Measurements from ENCODE around the gene FRZB. TPM values are rescaled to one million over a fixed set of nuclear protein-coding genes. Genes with fewer than 3 reads are reported as not detected.

Gene FRZB
- total RNA-seq, 1 donor from 2014 or later: 3.9 TPM

- no peak for DNase-seq (ENCODE audit: extremely low spot score in 2 of 2)
- intact Hi-C loops (cut with DNase I): no loop called here
- Histone ChIP-seq H3K36me3 (no peaks in the 10 kb centered on the region), H3K9me3 (no peaks in the 10 kb centered on the region), H3K4me1 (peaks cover 22% of the 10 kb centered on the region), H3K27me3 (no peaks in the 10 kb centered on the region), H3K27ac (peak overlapping the region; percentile 73), H3K4me3 (peak overlapping the region; percentile 53 to 56)
- TF ChIP-seq POLR2AphosphoS5 (IDR thresholded peaks at IDR 0.05; ENCODE audit: insufficient read depth in 1 of 2, low read depth in 1 of 2): no peak
- no peak for TF ChIP-seq CTCF (IDR thresholded peaks at IDR 0.05)
- TF ChIP-seq POLR2A (IDR thresholded peaks at IDR 0.05): no peak
Observed at GRCh38 chr2:182867426-182868053, 1.1 kb upstream of the FRZB start.

GRCh38 chr2:182866095-182866460 lies 359 bp downstream of the FRZB start:
- no peaks in the 10 kb centered on the region for H3K27me3 ChIP-seq
- intact Hi-C loops (cut with DNase I): no loop called here
- peaks cover 22% of the 10 kb centered on the region for H3K4me1 ChIP-seq
- H3K4me3 ChIP-seq: peak overlapping the region; percentile 53 to 56
- H3K9me3 ChIP-seq: no peaks in the 10 kb centered on the region
- DNase-seq (ENCODE audit: extremely low spot score in 2 of 2): no peak
- no peak for TF ChIP-seq POLR2AphosphoS5 (IDR thresholded peaks at IDR 0.05; ENCODE audit: insufficient read depth in 1 of 2, low read depth in 1 of 2)
- TF ChIP-seq POLR2A (IDR thresholded peaks at IDR 0.05): no peak
- TF ChIP-seq CTCF (IDR thresholded peaks at IDR 0.05): no peak
- peak overlapping the region; percentile 55 for H3K27ac ChIP-seq
- H3K36me3 ChIP-seq: no peaks in the 10 kb centered on the region

- intact Hi-C loops (cut with DNase I): no loop called here
- Histone ChIP-seq H3K27ac (no peak overlapping the region), H3K4me1 (peaks cover 22% of the 10 kb centered on the region), H3K9me3 (no peaks in the 10 kb centered on the region), H3K4me3 (no peak overlapping the region), H3K27me3 (no peaks in the 10 kb centered on the region), H3K36me3 (no peaks in the 10 kb centered on the region)
- TF ChIP-seq POLR2A (IDR thresholded peaks at IDR 0.05): no peak
- no peak for TF ChIP-seq CTCF (IDR thresholded peaks at IDR 0.05)
- TF ChIP-seq POLR2AphosphoS5 (IDR thresholded peaks at IDR 0.05; ENCODE audit: insufficient read depth in 1 of 2, low read depth in 1 of 2): no peak
- DNase-seq (ENCODE audit: extremely low spot score in 2 of 2): no peak
Observed at GRCh38 chr2:182864949-182865570, 1.4 kb downstream of the FRZB start.

GRCh38 chr2:182863642-182864041 lies 2.8 kb downstream of the FRZB start:
- peaks cover 22% of the 10 kb centered on the region for H3K4me1 ChIP-seq
- no peak for TF ChIP-seq POLR2AphosphoS5 (IDR thresholded peaks at IDR 0.05; ENCODE audit: insufficient read depth in 1 of 2, low read depth in 1 of 2)
- TF ChIP-seq POLR2A (IDR thresholded peaks at IDR 0.05): no peak
- no peak for TF ChIP-seq CTCF (IDR thresholded peaks at IDR 0.05)
- no peaks in the 10 kb centered on the region for H3K9me3 ChIP-seq
- H3K36me3 ChIP-seq: no peaks in the 10 kb centered on the region
- intact Hi-C loops (cut with DNase I): no loop called here
- no peak overlapping the region for H3K4me3 ChIP-seq
- H3K27me3 ChIP-seq: no peaks in the 10 kb centered on the region
- H3K27ac ChIP-seq: no peak overlapping the region
- no peak for DNase-seq (ENCODE audit: extremely low spot score in 2 of 2)

- Histone ChIP-seq H3K4me1 (peaks cover 14% of the 10 kb centered on the region), H3K9me3 (no peaks in the 10 kb centered on the region), H3K27me3 (no peaks in the 10 kb centered on the region), H3K4me3 (no peak overlapping the region), H3K36me3 (no peaks in the 10 kb centered on the region), H3K27ac (no peak overlapping the region)
- TF ChIP-seq CTCF (IDR thresholded peaks at IDR 0.05) (no peak), POLR2A (IDR thresholded peaks at IDR 0.05) (no peak), POLR2AphosphoS5 (IDR thresholded peaks at IDR 0.05; ENCODE audit: insufficient read depth in 1 of 2, low read depth in 1 of 2) (no peak)
- no peak for DNase-seq (ENCODE audit: extremely low spot score in 2 of 2)
- intact Hi-C loops (cut with DNase I): no loop called here
Observed at GRCh38 chr2:182862091-182862490, 4.3 kb downstream of the FRZB start.
